Caco-2 (cell line): ENCODE data around the gene PLG. TPM values are rescaled to one million over a fixed set of nuclear protein-coding genes. Genes with fewer than 3 reads are reported as not detected.
"Not testable (repeated sequence)": the region's sequence is repeated elsewhere in the genome, so short reads cannot be mapped to it uniquely, and the experiment has no call there.

Experiments used
- BruUV-seq: library from RNA; stranded (reverse); fragments of 400-500 nt; replicated peaks from 2 replicates; lab custom pipeline; 2021; lab: Mats Ljungman, UMichigan
- CTCF ChIA-PET: fragments of 300-600 bp; sonication (Branson Sonifier 250); formaldehyde crosslinking; loops from one replicate; lab custom pipeline; 2022; ENCODE audit warnings: antibody characterized with exemption; lab: Charles Lee
- POLR2A ChIA-PET: fragments of 300-600 bp; sonication (Branson Sonifier 250); formaldehyde crosslinking; loops from one replicate; lab custom pipeline; 2022; ENCODE audit warnings: antibody characterized with exemption; lab: Charles Lee
- DNase-seq, 2 experiments: peaks; one replicate each; pipeline versions ENCODE4 v3.0.0 to v3.0.0-alpha.2; 2020 to 2022
- H3K27me3 ChIP-seq: replicated peaks from 2 replicates; pipeline ENCODE4 v1.6.0; 2011; ENCODE audit warnings: low read length; ENCODE audit not compliant: control insufficient read depth, insufficient read depth
- H3K36me3 ChIP-seq: 2 replicates; pipeline ENCODE4 v1.5.1; 2011; ENCODE audit warnings: low read length; ENCODE audit not compliant: control insufficient read depth, insufficient read depth
- H3K4me1 ChIP-seq: fragments of 250-450 bp; sonication (Bioruptor Pico); 2 replicates; pipeline ENCODE4 v1.5.1; 2020; ENCODE audit warnings: mild to moderate bottlenecking
- H3K4me3 ChIP-seq: 2 replicates; pipeline ENCODE4 v1.5.1; 2011; ENCODE audit warnings: low read depth, mild to moderate bottlenecking, control low read depth, low read length
- H3K9me3 ChIP-seq: fragments of 250-450 bp; sonication (Bioruptor Pico); 2 replicates; pipeline ENCODE4 v1.5.1; 2020; ENCODE audit warnings: mild to moderate bottlenecking, moderate library complexity
- H3K27ac Mint-ChIP-seq: one replicate; pipeline ENCODE4 v1.8.0; 2022; ENCODE audit warnings: mixed read lengths; ENCODE audit not compliant: unreplicated experiment
- H3K27me3 Mint-ChIP-seq: one replicate; pipeline ENCODE4 v1.8.0; 2022; ENCODE audit warnings: mixed read lengths; ENCODE audit not compliant: insufficient read depth, unreplicated experiment
- H3K36me3 Mint-ChIP-seq: one replicate; pipeline ENCODE4 v1.8.0; 2022; ENCODE audit warnings: mild to moderate bottlenecking, mixed read lengths; ENCODE audit not compliant: insufficient read depth, unreplicated experiment
- H3K4me1 Mint-ChIP-seq: one replicate; pipeline ENCODE4 v1.8.0; 2022; ENCODE audit warnings: low read depth, mixed read lengths; ENCODE audit not compliant: unreplicated experiment
- H3K4me3 Mint-ChIP-seq: one replicate; pipeline ENCODE4 v1.8.0; 2022; ENCODE audit warnings: mild to moderate bottlenecking, moderate library complexity, mixed read lengths; ENCODE audit not compliant: unreplicated experiment
- H3K9me3 Mint-ChIP-seq: one replicate; pipeline ENCODE4 v1.8.0; 2022; ENCODE audit warnings: mixed read lengths; ENCODE audit not compliant: unreplicated experiment
- intact Hi-C: fragments of 100-400 bp; cut with micrococcal nuclease; formaldehyde crosslinking; loops from one replicate; pipeline ENCODE4 v1.10.0; 2022; ENCODE audit not compliant: unreplicated experiment
- total RNA-seq: library from RNA; stranded (reverse); gene quantifications from 2 replicates; pipeline ENCODE4 v1.2.3, GENCODE V29; 2022
- TF ChIP-seq, protein P1 (sequence below), 2 experiments: fragments of 200-600 bp in 1 of 2; IDR thresholded peaks; 1 replicate in 1 of 2; 2 replicates in 1 of 2; pipeline versions ENCODE4 v1.5.1 to v1.8.0; 2011 to 2022; ENCODE audit warnings: antibody characterized with exemption in 1 of 2, control low read depth in 1 of 2, inconsistent platforms in 1 of 2, low read depth in 1 of 2, low read length in 1 of 2, mild to moderate bottlenecking in 1 of 2, moderate library complexity in 1 of 2; ENCODE audit not compliant: insufficient read depth in 1 of 2, severe bottlenecking in 1 of 2, unreplicated experiment in 1 of 2

The PLG gene
- total RNA-seq, 1 experiment from 2014 or later: not detected

DNA sequence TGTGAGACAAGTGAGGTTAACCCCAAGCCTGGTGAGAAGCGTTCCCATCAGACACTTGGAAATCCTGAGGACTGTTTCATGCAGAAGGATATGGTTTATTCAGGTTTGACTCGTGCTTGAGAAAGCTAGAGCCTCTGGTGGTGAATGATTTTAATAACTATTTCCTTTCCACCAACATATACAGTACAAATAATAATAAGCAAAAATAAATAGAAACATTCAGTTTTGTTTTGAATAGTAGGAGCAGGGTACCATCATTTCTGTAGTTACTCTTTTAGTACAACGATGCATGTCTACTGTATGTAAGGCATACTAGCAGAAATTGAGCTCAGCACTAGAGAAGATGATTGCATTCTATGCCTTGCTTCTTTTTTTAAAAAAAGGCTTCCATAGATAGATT lies 33.5 kb downstream of the PLG start:
- Mint-ChIP-seq H3K4me3 (no peak overlapping the region), H3K9me3 (no peaks in the 10 kb centered on the region), H3K36me3 (no peaks in the 10 kb centered on the region), H3K27me3 (peaks cover 2% of the 10 kb centered on the region), H3K4me1 (no peaks in the 10 kb centered on the region), H3K27ac (no peak overlapping the region)
- POLR2A ChIA-PET: no interaction called here
- H3K4me3 ChIP-seq: no peak overlapping the region
- no peaks in the 10 kb centered on the region for H3K4me1 ChIP-seq
- H3K36me3 ChIP-seq: no peaks in the 10 kb centered on the region
- TF ChIP-seq, protein P1, sequence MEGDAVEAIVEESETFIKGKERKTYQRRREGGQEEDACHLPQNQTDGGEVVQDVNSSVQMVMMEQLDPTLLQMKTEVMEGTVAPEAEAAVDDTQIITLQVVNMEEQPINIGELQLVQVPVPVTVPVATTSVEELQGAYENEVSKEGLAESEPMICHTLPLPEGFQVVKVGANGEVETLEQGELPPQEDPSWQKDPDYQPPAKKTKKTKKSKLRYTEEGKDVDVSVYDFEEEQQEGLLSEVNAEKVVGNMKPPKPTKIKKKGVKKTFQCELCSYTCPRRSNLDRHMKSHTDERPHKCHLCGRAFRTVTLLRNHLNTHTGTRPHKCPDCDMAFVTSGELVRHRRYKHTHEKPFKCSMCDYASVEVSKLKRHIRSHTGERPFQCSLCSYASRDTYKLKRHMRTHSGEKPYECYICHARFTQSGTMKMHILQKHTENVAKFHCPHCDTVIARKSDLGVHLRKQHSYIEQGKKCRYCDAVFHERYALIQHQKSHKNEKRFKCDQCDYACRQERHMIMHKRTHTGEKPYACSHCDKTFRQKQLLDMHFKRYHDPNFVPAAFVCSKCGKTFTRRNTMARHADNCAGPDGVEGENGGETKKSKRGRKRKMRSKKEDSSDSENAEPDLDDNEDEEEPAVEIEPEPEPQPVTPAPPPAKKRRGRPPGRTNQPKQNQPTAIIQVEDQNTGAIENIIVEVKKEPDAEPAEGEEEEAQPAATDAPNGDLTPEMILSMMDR (IDR thresholded peaks at IDR 0.05; ENCODE audit: insufficient read depth in 1 of 2, low read depth in 1 of 2, low read length in 1 of 2, severe bottlenecking in 1 of 2, unreplicated experiment in 1 of 2): no peak
- no TSS peak for BruUV-seq
- intact Hi-C loops: loop anchor here (10.0 kb wide), 1 partner anchor 409 kb away; no protein-coding TSS in a partner anchor
- H3K27me3 ChIP-seq: no peaks in the 10 kb centered on the region
- no peaks in the 10 kb centered on the region for H3K9me3 ChIP-seq
- DNase-seq: no peak
- CTCF ChIA-PET: no interaction called here

DNA sequence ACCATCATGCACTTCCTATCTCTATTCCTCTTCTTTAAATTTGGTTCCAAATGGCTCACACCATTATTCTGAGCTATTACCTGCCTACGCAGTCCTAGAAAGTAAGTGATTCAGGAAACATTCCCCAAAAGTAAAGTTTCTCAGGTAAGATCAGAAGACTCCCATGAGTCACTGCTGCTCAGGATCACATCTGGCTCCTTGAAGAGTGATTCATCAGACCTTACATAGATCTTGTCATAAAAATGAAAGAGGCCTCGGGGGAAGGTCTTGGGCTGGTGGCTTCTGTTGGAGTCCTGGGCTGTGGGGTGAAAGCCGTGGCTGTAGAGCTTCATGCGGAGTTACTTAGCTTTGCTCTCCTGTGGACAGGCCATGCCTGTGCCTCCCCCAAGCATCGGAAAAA lies 35.9 kb downstream of the PLG start:
- CTCF ChIA-PET: no interaction called here
- Histone ChIP-seq H3K27me3 (no peaks in the 10 kb centered on the region), H3K36me3 (no peaks in the 10 kb centered on the region), H3K4me3 (no peak overlapping the region), H3K4me1 (no peaks in the 10 kb centered on the region), H3K9me3 (no peaks in the 10 kb centered on the region)
- BruUV-seq: no TSS peak
- intact Hi-C loops: loop anchor here (10.0 kb wide), 1 partner anchor 407 kb away; no protein-coding TSS in a partner anchor
- POLR2A ChIA-PET: no interaction called here
- Mint-ChIP-seq H3K27me3 (peaks cover 2% of the 10 kb centered on the region), H3K9me3 (no peaks in the 10 kb centered on the region), H3K27ac (no peak overlapping the region), H3K36me3 (no peaks in the 10 kb centered on the region), H3K4me1 (no peaks in the 10 kb centered on the region), H3K4me3 (no peak overlapping the region)
- no peak for DNase-seq
- TF ChIP-seq, protein P1 (IDR thresholded peaks at IDR 0.05; ENCODE audit: insufficient read depth in 1 of 2, low read depth in 1 of 2, low read length in 1 of 2, severe bottlenecking in 1 of 2, unreplicated experiment in 1 of 2): no peak

DNA sequence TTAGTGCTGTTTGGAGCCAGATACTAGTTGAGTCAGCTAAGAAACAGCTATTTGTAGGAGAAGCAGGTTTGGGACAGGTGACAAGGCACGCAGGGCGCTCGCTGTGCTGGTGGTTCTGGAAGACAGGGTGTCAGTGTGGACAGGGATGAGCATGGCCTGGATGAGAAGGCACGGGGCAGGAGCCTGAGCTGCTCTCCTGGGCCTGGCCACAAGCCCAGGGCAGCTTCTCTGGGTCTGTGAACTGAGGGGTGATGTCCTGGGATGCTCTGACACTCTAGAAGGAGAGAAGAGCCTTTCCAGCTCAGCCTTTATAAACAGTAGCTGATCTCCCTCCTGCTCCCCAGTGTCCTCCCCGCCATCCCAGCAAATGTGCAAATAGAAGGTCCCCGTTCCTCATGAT lies 37.9 kb downstream of the PLG start:
- ChIA-PET POLR2A (no interaction called here), CTCF (no interaction called here)
- H3K9me3 Mint-ChIP-seq: no peaks in the 10 kb centered on the region
- intact Hi-C loops: loop anchor here (10.0 kb wide), 1 partner anchor 405 kb away; no protein-coding TSS in a partner anchor
- H3K4me1 ChIP-seq: no peaks in the 10 kb centered on the region
- TF ChIP-seq, protein P1 (IDR thresholded peaks at IDR 0.05; ENCODE audit: insufficient read depth in 1 of 2, low read depth in 1 of 2, low read length in 1 of 2, severe bottlenecking in 1 of 2, unreplicated experiment in 1 of 2): no peak
- DNase-seq: no peak
- H3K4me3 Mint-ChIP-seq: no peak overlapping the region
- H3K27ac Mint-ChIP-seq: no peak overlapping the region
- H3K27me3 Mint-ChIP-seq: peaks cover 10% of the 10 kb centered on the region
- BruUV-seq: no TSS peak
- H3K27me3 ChIP-seq: no peaks in the 10 kb centered on the region
- no peaks in the 10 kb centered on the region for H3K36me3 Mint-ChIP-seq
- H3K4me1 Mint-ChIP-seq: no peaks in the 10 kb centered on the region
- H3K4me3 ChIP-seq: no peak overlapping the region
- no peaks in the 10 kb centered on the region for H3K9me3 ChIP-seq
- no peaks in the 10 kb centered on the region for H3K36me3 ChIP-seq

DNA sequence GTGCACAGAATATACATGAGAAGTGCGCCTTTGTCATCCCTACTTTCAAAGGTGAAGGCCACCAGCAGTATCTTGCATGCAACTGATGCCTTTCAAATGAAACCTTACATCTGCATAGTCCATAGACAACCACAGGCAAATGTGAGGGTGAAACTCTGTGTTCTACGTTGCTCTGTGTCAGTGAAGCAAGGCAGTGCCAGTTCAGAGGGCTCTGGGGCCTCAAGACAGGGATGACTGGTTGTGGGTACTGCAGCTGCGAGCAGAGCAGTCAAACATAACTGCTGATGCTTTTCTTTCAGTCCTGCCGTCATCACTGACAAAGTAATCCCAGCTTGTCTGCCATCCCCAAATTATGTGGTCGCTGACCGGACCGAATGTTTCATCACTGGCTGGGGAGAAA lies 39.0 kb downstream of the PLG start:
- not testable (repeated sequence) for BruUV-seq

More for the DNA sequence above, 39.0 kb downstream of the PLG start:
- H3K36me3 ChIP-seq, POLR2A ChIA-PET, CTCF ChIA-PET, H3K9me3 Mint-ChIP-seq, H3K4me3 Mint-ChIP-seq, H3K9me3 ChIP-seq, DNase-seq, H3K27ac Mint-ChIP-seq, H3K4me1 ChIP-seq, H3K36me3 Mint-ChIP-seq, intact Hi-C loops, H3K4me3 ChIP-seq, H3K4me1 Mint-ChIP-seq, H3K27me3 ChIP-seq: not testable (repeated sequence)
- peaks cover 10% of the 10 kb centered on the region for H3K27me3 Mint-ChIP-seq
